Endothelial cell (in vitro differentiated cells): ENCODE measurements around the gene TNRC6B. TPM values are rescaled to one million over a fixed set of nuclear protein-coding genes. Genes with fewer than 3 reads are reported as not detected.
A peak's percentile ranks its signal among the peaks of the same experiment; 100 is the strongest.
"Not testable (repeated sequence)": the region's sequence is repeated elsewhere in the genome, so short reads cannot be mapped to it uniquely, and the experiment has no call there.

Source experiments
- DNase-seq: peaks from one replicate; pipeline ENCODE4 v3.0.0; 2021; ENCODE audit warnings: low spot score
- H3K27ac Mint-ChIP-seq: one replicate; pipeline ENCODE4 v1.8.0; 2021; ENCODE audit warnings: mixed read lengths, inconsistent platforms; ENCODE audit not compliant: unreplicated experiment
- H3K27me3 Mint-ChIP-seq: one replicate; pipeline ENCODE4 v1.8.0; 2021; ENCODE audit warnings: mild to moderate bottlenecking, moderate library complexity, mixed read lengths, inconsistent platforms; ENCODE audit not compliant: unreplicated experiment
- H3K36me3 Mint-ChIP-seq: one replicate; pipeline ENCODE4 v1.8.0; 2021; ENCODE audit warnings: mild to moderate bottlenecking, low read depth, mixed read lengths, inconsistent platforms; ENCODE audit not compliant: unreplicated experiment
- H3K4me1 Mint-ChIP-seq: one replicate; pipeline ENCODE4 v1.8.0; 2021; ENCODE audit warnings: mild to moderate bottlenecking, mixed read lengths, inconsistent platforms; ENCODE audit not compliant: unreplicated experiment
- H3K4me3 Mint-ChIP-seq: one replicate; pipeline ENCODE4 v1.8.0; 2021; ENCODE audit warnings: mild to moderate bottlenecking, mixed read lengths, inconsistent platforms; ENCODE audit not compliant: unreplicated experiment
- H3K9me3 Mint-ChIP-seq: one replicate; pipeline ENCODE4 v1.8.0; 2021; ENCODE audit warnings: mixed read lengths, inconsistent platforms; ENCODE audit not compliant: unreplicated experiment
- CTCF ChIP-seq: fragments of 200-600 bp; sonication (generic); IDR thresholded peaks from one replicate; pipeline ENCODE4 v1.5.0; 2021; ENCODE audit warnings: antibody characterized with exemption; ENCODE audit not compliant: unreplicated experiment
- total RNA-seq: library from RNA; stranded (reverse); fragmentation: NEBNext Ultra II Directional; extraction: Animal tissue kit (Norgen Biotek cat#: 25700); gene quantifications from one replicate; pipeline ENCODE4 v1.2.1, GENCODE V29; 2021; ENCODE audit not compliant: unreplicated experiment

TNRC6B gene
- total RNA-seq, 1 donor from 2014 or later, result 53.4 TPM

GRCh38 chr22:40182231-40182835 lies 4.6 kb downstream of the TNRC6B start:
- H3K27me3 Mint-ChIP-seq, result peaks cover 3% of the 10 kb centered on the region
- H3K4me3 Mint-ChIP-seq, result peak overlapping the region; percentile 14
- peaks cover 50% of the 10 kb centered on the region for H3K4me1 Mint-ChIP-seq
- peak overlapping the region; percentile 98 for H3K27ac Mint-ChIP-seq
- peaks cover 8% of the 10 kb centered on the region for H3K36me3 Mint-ChIP-seq
- DNase-seq, result no peak
- TF ChIP-seq CTCF, result no peak
- no peaks in the 10 kb centered on the region for H3K9me3 Mint-ChIP-seq

GRCh38 chr22:40183029-40183581 lies 5.4 kb downstream of the TNRC6B start:
- peak overlapping the region; percentile 29 for H3K4me3 Mint-ChIP-seq
- H3K4me1 Mint-ChIP-seq, result peaks cover 49% of the 10 kb centered on the region
- TF ChIP-seq CTCF, result no peak
- DNase-seq, result no peak
- H3K27ac Mint-ChIP-seq, result peak overlapping the region; percentile 98
- H3K9me3 Mint-ChIP-seq, result no peaks in the 10 kb centered on the region
- H3K27me3 Mint-ChIP-seq, result peaks cover 3% of the 10 kb centered on the region
- H3K36me3 Mint-ChIP-seq, result peaks cover 8% of the 10 kb centered on the region

- peaks cover 49% of the 10 kb centered on the region for H3K4me1 Mint-ChIP-seq
- H3K4me3 Mint-ChIP-seq, result peak overlapping the region; percentile 29
- not testable (repeated sequence) for DNase-seq, H3K27me3 Mint-ChIP-seq, H3K36me3 Mint-ChIP-seq, H3K9me3 Mint-ChIP-seq
- peak overlapping the region; percentile 98 for H3K27ac Mint-ChIP-seq
These were observed 5.9 kb downstream of the TNRC6B start for GRCh38 chr22:40183603-40184002.

GRCh38 chr22:40187389-40187788 lies 9.7 kb downstream of the TNRC6B start:
- no peak overlapping the region for H3K4me3 Mint-ChIP-seq
- no peak for TF ChIP-seq CTCF
- peaks cover 8% of the 10 kb centered on the region for H3K36me3 Mint-ChIP-seq
- H3K9me3 Mint-ChIP-seq, result no peaks in the 10 kb centered on the region
- peaks cover 44% of the 10 kb centered on the region for H3K4me1 Mint-ChIP-seq
- no peak overlapping the region for H3K27ac Mint-ChIP-seq
- DNase-seq, result no peak
- H3K27me3 Mint-ChIP-seq, result peaks cover 2% of the 10 kb centered on the region

- Mint-ChIP-seq H3K4me3 (no peak overlapping the region), H3K27ac (no peak overlapping the region), H3K9me3 (no peaks in the 10 kb centered on the region), H3K4me1 (peaks cover 42% of the 10 kb centered on the region), H3K27me3 (peaks cover 2% of the 10 kb centered on the region), H3K36me3 (peaks cover 4% of the 10 kb centered on the region)
- DNase-seq, result no peak
- TF ChIP-seq CTCF, result no peak
These were observed 12.3 kb downstream of the TNRC6B start for GRCh38 chr22:40189997-40190396.
